ENCODE results near the gene EEFSEC.

- TF ChIP-seq CTCF (IDR thresholded peaks at IDR 0.05) (no peak), POLR2A (IDR thresholded peaks at IDR 0.05) (no peak)
These were observed 226.3 kb downstream of the EEFSEC start for GRCh38 chr3:128379367-128380160.

Measured in esophagus squamous epithelium (tissue), 4 donors.